Peyer's patch (tissue), 4 donors: ENCODE results near the gene MAGI3.

Experiments
- POLR2A ChIP-seq, 2 donors: fragments of 450-650 bp; IDR thresholded peaks; one replicate each; pipeline ENCODE4 v1.5.1; 2017; ENCODE audit warnings: antibody characterized with exemption in 2 of 2, mild to moderate bottlenecking in 2 of 2, moderate library complexity in 2 of 2
- TF ChIP-seq, protein P1 (sequence below), 6 experiments: fragments of 450-650 bp in 4 of 6; fragments of 200-600 bp in 2 of 6; sonication (generic) in 1 of 6; IDR thresholded peaks; one replicate each; pipeline ENCODE4 v1.5.1; 2017 to 2019; ENCODE audit warnings: antibody characterized with exemption in 6 of 6, mild to moderate bottlenecking in 3 of 6, moderate library complexity in 1 of 6

GRCh38 chr1:113538225-113538624 is 147.9 kb downstream of the MAGI3 start:
- TF ChIP-seq, protein P1, sequence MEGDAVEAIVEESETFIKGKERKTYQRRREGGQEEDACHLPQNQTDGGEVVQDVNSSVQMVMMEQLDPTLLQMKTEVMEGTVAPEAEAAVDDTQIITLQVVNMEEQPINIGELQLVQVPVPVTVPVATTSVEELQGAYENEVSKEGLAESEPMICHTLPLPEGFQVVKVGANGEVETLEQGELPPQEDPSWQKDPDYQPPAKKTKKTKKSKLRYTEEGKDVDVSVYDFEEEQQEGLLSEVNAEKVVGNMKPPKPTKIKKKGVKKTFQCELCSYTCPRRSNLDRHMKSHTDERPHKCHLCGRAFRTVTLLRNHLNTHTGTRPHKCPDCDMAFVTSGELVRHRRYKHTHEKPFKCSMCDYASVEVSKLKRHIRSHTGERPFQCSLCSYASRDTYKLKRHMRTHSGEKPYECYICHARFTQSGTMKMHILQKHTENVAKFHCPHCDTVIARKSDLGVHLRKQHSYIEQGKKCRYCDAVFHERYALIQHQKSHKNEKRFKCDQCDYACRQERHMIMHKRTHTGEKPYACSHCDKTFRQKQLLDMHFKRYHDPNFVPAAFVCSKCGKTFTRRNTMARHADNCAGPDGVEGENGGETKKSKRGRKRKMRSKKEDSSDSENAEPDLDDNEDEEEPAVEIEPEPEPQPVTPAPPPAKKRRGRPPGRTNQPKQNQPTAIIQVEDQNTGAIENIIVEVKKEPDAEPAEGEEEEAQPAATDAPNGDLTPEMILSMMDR (IDR thresholded peaks at IDR 0.05) = no peak
- TF ChIP-seq POLR2A (IDR thresholded peaks at IDR 0.05) = no peak
